ENCODE results near the gene PKNOX2. TPM values are rescaled to one million over a fixed set of nuclear protein-coding genes. Genes with fewer than 3 reads are reported as not detected.

Gene PKNOX2
- total and polyA plus RNA-seq, 4 donors: 0.14 to 0.29 (median 0.24) TPM

- peaks cover 0 to 12% (median 6%) of the 10 kb centered on the region in 4 donors for H3K4me1 ChIP-seq (ENCODE audit: control insufficient read depth in 4 of 4, insufficient read depth in 4 of 4, low read length in 3 of 4)
- no peak overlapping the region for H3K4me3 ChIP-seq (ENCODE audit: low read depth in 1 of 3, low read length in 3 of 3)
- H3K9ac ChIP-seq (ENCODE audit: low read depth in 1 of 2, low read length in 2 of 2): no peak overlapping the region
- H3K27me3 ChIP-seq (ENCODE audit: control insufficient read depth in 4 of 4, insufficient read depth in 4 of 4, low read length in 3 of 4): peaks cover 0 to 9% (median 0%) of the 10 kb centered on the region in 4 donors
- H3K36me3 ChIP-seq (ENCODE audit: control insufficient read depth in 4 of 4, insufficient read depth in 3 of 4, low read depth in 1 of 4, low read length in 3 of 4): no peaks in the 10 kb centered on the region
- no peak for TF ChIP-seq TAF1 (conservative IDR thresholded peaks at IDR 0.05)
- no peak for TF ChIP-seq FOXA1 (IDR thresholded peaks at IDR 0.05)
- no peak for TF ChIP-seq ATF3 (IDR thresholded peaks at IDR 0.05)
- no peak for TF ChIP-seq RXRA (IDR thresholded peaks at IDR 0.05)
- TF ChIP-seq CTCF (IDR thresholded peaks at IDR 0.05; ENCODE audit: low read depth, low read length, missing input control): no peak
- no peak for TF ChIP-seq ZBTB33 (IDR thresholded peaks at IDR 0.05)
- no peak for TF ChIP-seq HNF4A (conservative IDR thresholded peaks at IDR 0.05)
- TF ChIP-seq RAD21 (IDR thresholded peaks at IDR 0.05): no peak
- no peak for TF ChIP-seq NR2F2 (IDR thresholded peaks at IDR 0.05)
- no peak for TF ChIP-seq SP1 (IDR thresholded peaks at IDR 0.05)
- TF ChIP-seq YY1 (IDR thresholded peaks at IDR 0.05): no peak
- 81% methylated on average over 11 of the region's 11 CpGs for WGBS
- DNase-seq (ENCODE audit: low spot score): no peak
- H3K27ac ChIP-seq (ENCODE audit: low read depth in 1 of 2, low read length in 2 of 2): no peak overlapping the region
- H3K9me3 ChIP-seq (ENCODE audit: control insufficient read depth in 4 of 4, low read length in 3 of 4): no peaks in the 10 kb centered on the region
Observed at GRCh38 chr11:125364121-125364826, 199.7 kb downstream of the PKNOX2 start.

- WGBS: 43% methylated on average over 7 of the region's 7 CpGs
- H3K36me3 ChIP-seq (ENCODE audit: control insufficient read depth in 4 of 4, insufficient read depth in 3 of 4, low read depth in 1 of 4, low read length in 3 of 4): no peaks in the 10 kb centered on the region
- H3K9me3 ChIP-seq (ENCODE audit: control insufficient read depth in 4 of 4, low read length in 3 of 4): no peaks in the 10 kb centered on the region
- H3K27me3 ChIP-seq (ENCODE audit: control insufficient read depth in 4 of 4, insufficient read depth in 4 of 4, low read length in 3 of 4): peaks cover 0 to 9% (median 0%) of the 10 kb centered on the region in 4 donors
- no peak overlapping the region for H3K27ac ChIP-seq (ENCODE audit: low read depth in 1 of 2, low read length in 2 of 2)
- TF ChIP-seq NR2F2 (IDR thresholded peaks at IDR 0.05) (no peak), HNF4G (IDR thresholded peaks at IDR 0.05) (no peak), TAF1 (conservative IDR thresholded peaks at IDR 0.05) (no peak), RAD21 (IDR thresholded peaks at IDR 0.05) (no peak), GABPA (IDR thresholded peaks at IDR 0.05 in 1 of 2, conservative IDR thresholded peaks at IDR 0.05 in 1 of 2) (no peak), JUND (IDR thresholded peaks at IDR 0.05) (no peak), RXRA (IDR thresholded peaks at IDR 0.05) (no peak), ATF3 (IDR thresholded peaks at IDR 0.05) (no peak), ZBTB33 (IDR thresholded peaks at IDR 0.05) (no peak)
- DNase-seq (ENCODE audit: low spot score): no peak
- no peak overlapping the region for H3K9ac ChIP-seq (ENCODE audit: low read depth in 1 of 2, low read length in 2 of 2)
- H3K4me1 ChIP-seq (ENCODE audit: control insufficient read depth in 4 of 4, insufficient read depth in 4 of 4, low read length in 3 of 4): peaks cover 0 to 12% (median 6%) of the 10 kb centered on the region in 4 donors
- no peak overlapping the region for H3K4me3 ChIP-seq (ENCODE audit: low read depth in 1 of 3, low read length in 3 of 3)
Observed at GRCh38 chr11:125365196-125365931, 200.8 kb downstream of the PKNOX2 start.
